HG03565 (cell line): ENCODE data around the gene NDC1.

Experiments
- ATAC-seq: cut with Tn5 transposase; IDR thresholded peaks from one replicate; pipeline ENCODE4 v1.9.1; 2021; ENCODE audit warnings: mild to moderate bottlenecking, moderate library complexity; ENCODE audit not compliant: unreplicated experiment

Gene NDC1

GRCh38 chr1:53733447-53733931 is 104.6 kb downstream of the NDC1 start:
- ATAC-seq, result no peak

- ATAC-seq, result no peak
These were observed 105.2 kb downstream of the NDC1 start for GRCh38 chr1:53732912-53733317.

- ATAC-seq, result no peak
These were observed 105.7 kb downstream of the NDC1 start for GRCh38 chr1:53732409-53732808.

GRCh38 chr1:53731779-53732305 is 106.3 kb downstream of the NDC1 start:
- no peak for ATAC-seq

- ATAC-seq, result no peak
These were observed 107.0 kb downstream of the NDC1 start for GRCh38 chr1:53731043-53731600.

GRCh38 chr1:53730224-53730865 is 107.8 kb downstream of the NDC1 start:
- no peak for ATAC-seq

GRCh38 chr1:53729456-53730223 is 108.5 kb downstream of the NDC1 start:
- no peak for ATAC-seq

GRCh38 chr1:53728702-53729455 is 109.2 kb downstream of the NDC1 start:
- ATAC-seq, result no peak

GRCh38 chr1:53728196-53728595 is 109.9 kb downstream of the NDC1 start:
- ATAC-seq, result no peak

- ATAC-seq, result no peak
These were observed 110.5 kb downstream of the NDC1 start for GRCh38 chr1:53727461-53728092.

- ATAC-seq, result no peak
These were observed 112.0 kb downstream of the NDC1 start for GRCh38 chr1:53726009-53726600.

- ATAC-seq, result no peak
These were observed 112.8 kb downstream of the NDC1 start for GRCh38 chr1:53725238-53725689.

- no peak for ATAC-seq
These were observed 116.1 kb downstream of the NDC1 start for GRCh38 chr1:53722025-53722424.

GRCh38 chr1:53721088-53721487 is 117.0 kb downstream of the NDC1 start:
- no peak for ATAC-seq

GRCh38 chr1:53719469-53719868 is 118.6 kb downstream of the NDC1 start:
- ATAC-seq, result no peak

- no peak for ATAC-seq
These were observed 119.7 kb downstream of the NDC1 start for GRCh38 chr1:53718443-53718842.

- ATAC-seq, result no peak
These were observed 120.9 kb downstream of the NDC1 start for GRCh38 chr1:53717025-53717804.

GRCh38 chr1:53716150-53716549 is 121.9 kb downstream of the NDC1 start:
- no peak for ATAC-seq

GRCh38 chr1:53715478-53715877 is 122.6 kb downstream of the NDC1 start:
- no peak for ATAC-seq
